GOT3 (cell line): ENCODE data around the gene MAGI2.

Experiments
- DNase-seq: peaks from one replicate; lab custom pipeline; 2025; ENCODE audit warnings: mixed read lengths; lab: John Stamatoyannopoulos, UW

Gene MAGI2

DNA sequence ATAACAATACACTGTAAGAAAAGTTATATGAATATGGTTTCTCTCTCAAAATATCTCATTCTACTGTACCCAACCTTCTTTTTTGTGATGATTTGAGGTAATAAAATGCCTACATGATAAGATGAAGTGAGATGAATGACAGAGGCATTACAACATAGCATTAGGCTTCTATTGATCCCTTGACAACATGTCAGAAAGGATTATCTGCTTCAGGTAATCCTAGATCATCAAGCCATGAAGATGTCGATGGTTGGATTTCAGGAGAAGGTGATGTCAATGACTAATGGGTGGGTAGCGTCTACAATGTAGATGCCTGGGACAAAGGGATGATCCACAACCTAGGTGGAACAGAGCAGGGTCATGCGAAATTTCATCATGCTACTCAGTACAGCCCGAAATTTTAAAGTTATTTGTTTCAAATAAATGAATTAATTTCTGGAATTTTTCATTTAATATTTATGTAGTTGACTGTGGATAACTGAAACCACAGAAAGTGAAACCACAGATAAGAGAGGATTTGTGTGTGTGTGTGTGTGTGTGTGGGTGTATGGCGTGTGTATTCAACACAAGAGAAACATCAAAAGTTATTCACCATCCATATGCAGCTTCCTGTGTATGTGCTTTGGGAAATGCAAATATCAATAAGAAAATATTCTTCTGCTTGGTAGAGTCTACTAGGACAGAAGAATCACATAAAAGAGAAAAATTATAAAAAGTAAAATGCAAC, 77.0 kb downstream of the MAGI2 start:
- no peak for DNase-seq

- no peak for DNase-seq
Measured at GRCh38 chr7:79361214-79361613, 92.3 kb downstream of the MAGI2 start.

DNA sequence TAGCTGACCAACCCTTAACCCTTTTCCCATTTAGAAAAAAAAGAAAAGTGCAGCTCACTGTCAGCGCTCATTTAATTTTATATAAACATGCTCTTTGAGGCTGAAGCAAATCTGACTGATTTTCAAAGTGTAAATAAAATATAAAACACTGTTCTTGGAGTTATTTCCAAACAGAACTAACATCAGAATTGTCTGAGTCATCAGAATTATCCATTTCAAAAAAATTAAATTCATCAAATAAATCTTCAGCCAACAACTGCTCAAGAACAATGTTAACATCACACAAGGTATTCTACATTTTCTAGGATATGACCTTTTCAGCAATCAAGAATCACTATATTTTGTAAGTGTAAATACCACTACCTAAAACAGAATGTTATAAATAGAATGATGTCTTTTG, 93.6 kb downstream of the MAGI2 start:
- no peak for DNase-seq

DNA sequence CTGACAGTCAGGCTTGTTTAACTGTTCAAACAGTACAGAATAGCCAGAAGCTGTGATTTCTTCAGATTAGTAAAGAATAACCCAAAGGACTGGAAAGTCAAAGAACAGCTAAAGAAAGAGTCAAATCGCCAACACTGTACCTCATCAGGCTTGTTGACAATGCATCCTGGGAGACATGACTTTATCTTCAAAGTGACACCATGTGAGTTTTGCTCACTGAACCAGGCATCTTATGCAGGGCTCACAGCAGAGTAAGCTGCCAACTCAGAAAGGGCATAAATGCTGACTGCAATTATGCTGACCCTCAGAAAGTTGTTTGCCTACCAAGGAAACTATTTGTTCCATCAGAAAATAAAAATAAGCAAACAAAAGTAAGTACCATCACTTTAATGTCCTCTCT, 96.4 kb downstream of the MAGI2 start:
- DNase-seq, result no peak

- DNase-seq, result no peak
Measured at GRCh38 chr7:79353720-79354468, 99.6 kb downstream of the MAGI2 start.

GRCh38 chr7:79352323-79352722, 101.1 kb downstream of the MAGI2 start:
- no peak for DNase-seq

GRCh38 chr7:79347351-79347750, 106.1 kb downstream of the MAGI2 start:
- DNase-seq, result no peak

GRCh38 chr7:79341902-79342301, 111.6 kb downstream of the MAGI2 start:
- DNase-seq, result no peak

DNA sequence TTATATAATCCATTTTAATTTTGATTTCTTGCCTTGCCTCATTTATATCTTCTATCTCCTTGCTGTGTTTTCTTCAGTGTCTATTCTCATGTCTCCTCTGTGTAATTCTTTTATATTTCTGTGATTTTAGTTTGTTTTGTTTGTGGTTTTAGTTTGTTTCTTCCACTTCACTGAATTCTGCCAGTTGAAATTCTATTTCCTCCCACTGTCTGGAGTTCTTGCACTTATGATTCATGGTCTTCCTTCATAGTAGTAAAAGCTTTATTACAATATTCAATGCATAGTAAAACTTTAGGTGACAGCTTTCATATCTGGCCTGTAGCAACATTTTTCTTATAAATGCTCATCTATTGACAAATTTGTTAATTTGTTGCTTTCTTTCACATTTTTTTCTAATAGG, 113.3 kb downstream of the MAGI2 start:
- DNase-seq, result no peak

DNA sequence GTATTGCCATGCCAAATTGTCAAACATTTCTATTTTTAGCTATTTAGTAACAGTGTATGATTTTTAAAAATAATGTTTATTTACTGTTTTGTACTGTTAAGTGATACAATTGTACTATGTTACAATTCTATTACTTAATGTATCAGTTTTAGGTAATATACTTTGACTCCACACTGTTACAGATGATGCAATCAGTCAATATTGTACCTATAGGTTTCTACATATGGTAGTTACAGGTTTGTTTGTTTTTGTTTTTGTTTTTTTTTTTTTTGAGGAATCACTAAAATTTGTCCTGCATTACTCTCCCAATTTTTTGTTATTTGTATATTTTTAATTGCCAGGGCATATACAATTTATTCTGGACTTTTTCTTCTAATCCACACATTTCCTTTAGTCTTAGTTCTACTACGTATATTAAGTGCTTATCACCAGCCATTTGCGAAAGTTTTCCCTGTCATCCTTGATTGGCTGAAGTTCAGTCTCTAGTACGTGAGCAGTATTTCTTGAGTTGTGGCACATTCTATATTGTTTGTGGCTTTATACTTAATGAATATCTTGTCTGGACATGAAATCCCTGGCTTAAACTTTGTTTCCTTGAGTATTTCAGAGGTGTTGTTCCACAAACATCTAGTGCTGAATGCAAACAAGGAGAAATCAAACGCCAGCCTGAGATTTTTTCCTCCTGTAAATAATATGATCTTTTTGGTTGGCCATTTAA, 114.1 kb downstream of the MAGI2 start:
- DNase-seq, result no peak

GRCh38 chr7:79337717-79338116, 115.8 kb downstream of the MAGI2 start:
- DNase-seq, result no peak

DNA sequence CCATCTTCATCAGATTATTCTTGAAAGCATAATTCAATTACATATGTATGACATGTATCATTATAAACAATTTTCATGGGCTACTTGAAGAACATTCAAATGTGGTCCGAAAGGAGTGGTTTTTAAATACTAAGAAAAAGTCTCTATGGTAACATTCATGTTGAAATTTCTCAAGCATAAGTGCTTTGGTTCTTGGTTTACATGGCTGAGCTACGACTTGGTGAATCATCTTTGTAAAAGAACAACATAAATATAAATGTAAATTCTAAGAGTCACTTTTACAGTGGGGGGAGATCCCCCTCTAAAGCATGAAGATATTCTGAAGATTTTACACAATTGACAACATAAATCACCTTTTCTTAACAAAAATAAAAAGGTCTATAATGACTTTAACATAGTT, 118.6 kb downstream of the MAGI2 start:
- DNase-seq, result no peak

- no peak for DNase-seq
Measured at GRCh38 chr7:79334334-79334733, 119.1 kb downstream of the MAGI2 start.

- DNase-seq, result no peak
Measured at GRCh38 chr7:79332091-79332490, 121.4 kb downstream of the MAGI2 start.

GRCh38 chr7:79329464-79329863, 124.0 kb downstream of the MAGI2 start:
- no peak for DNase-seq

DNA sequence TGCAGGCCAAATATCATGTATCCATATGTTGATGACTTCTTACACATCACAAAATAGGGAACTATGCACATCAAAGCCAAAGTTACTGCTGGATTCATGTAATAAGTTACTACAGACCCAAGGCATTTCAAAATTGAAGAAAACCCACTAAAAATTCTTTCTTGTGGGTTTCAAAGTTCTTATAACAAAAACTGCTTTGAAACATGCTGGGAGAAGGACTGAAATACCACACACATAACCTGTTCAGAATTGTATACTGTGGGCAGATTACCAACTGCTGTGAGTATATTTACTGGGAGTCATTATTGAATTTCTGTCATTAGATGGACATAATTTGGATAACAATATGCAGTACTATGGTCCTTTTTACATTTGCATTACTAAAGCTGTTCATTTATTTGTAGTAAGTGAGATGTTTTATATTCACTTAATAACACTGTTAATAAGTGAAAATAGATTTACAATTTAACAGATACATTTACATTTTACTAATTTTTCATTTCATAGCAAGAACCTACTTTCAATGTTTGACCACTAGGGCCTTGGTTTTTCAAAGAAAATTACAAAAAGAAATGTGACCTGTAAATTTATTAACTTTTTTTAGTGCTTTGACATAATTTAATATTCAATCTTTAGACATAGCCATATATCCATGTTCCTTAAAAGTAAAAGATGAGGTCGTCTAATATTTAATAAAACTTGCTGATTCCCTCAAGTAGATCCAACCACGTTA, 132.6 kb downstream of the MAGI2 start:
- no peak for DNase-seq

- no peak for DNase-seq
Measured at GRCh38 chr7:79319369-79319768, 134.1 kb downstream of the MAGI2 start.

- no peak for DNase-seq
Measured at GRCh38 chr7:79317728-79318127, 135.7 kb downstream of the MAGI2 start.

- DNase-seq, result no peak
Measured at GRCh38 chr7:79312022-79312421, 141.4 kb downstream of the MAGI2 start.

DNA sequence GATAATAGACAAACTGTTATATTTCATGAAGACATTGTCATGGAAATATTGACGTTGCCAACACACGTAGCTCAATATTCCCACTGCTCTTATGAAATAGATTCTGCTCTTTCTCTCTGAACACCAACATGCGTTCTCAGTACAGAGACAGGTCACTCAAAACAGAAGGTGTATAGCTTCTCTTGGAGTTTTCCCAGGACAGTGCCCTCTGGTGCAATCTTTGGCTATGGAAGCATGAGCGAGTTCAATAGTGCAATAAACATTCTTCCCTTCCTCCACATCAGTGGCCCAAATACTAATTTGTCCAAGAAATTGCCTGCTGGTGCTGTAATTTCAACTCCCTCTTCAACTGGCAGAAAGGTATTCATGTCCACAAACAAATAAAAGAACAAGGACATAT, 145.3 kb downstream of the MAGI2 start:
- DNase-seq, result no peak

DNA sequence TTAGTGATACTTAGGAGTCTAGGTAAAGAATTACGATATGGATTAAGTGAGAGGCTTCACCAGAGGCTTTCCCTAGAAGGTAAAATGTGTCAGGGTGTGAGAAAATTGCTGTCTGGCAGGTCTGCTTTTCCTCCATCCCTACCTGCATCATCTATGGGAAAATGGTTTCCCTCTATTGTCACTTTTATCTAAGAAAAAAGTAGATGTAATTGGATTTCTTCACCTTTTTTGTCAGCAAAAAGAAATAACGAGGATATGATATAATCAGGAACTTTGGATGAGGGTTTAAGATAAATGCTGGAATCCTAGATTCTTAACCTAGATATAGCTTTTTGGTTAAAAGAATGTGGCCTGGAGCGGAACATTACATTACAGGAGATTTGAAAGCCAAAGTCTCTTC, 146.1 kb downstream of the MAGI2 start:
- no peak for DNase-seq

DNA sequence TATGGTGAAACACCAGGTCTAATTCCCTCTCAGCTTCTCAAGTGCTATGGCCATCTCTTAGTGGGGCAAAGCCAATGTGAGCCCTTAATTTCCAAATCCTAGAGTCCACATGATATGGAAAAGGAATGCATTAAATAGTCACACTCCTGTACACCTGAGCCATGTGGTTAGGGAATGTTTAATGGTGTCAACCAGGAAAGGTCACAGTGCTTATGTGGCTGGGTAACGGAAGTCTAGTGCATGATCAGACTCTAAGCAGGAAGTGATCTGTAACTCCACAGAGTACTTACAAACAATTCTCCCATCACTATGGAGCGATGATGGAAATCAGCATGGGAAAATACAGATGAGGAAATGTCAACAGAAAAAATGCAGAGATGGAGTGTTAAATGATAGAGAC, 148.8 kb downstream of the MAGI2 start:
- no peak for DNase-seq
